Activated CD4-positive, alpha-beta memory T cell treated with anti-CD3 and anti-CD28 coated beads for 36 hours (primary cell): ENCODE data around the gene GNAT3. TPM values are rescaled to one million over a fixed set of nuclear protein-coding genes. Genes with fewer than 3 reads are reported as not detected.

Experiments used
- CTCF ChIA-PET: fragments of 350-600 bp; sonication (Branson Sonifier 250); formaldehyde crosslinking; loops from one replicate; lab custom pipeline; 2021; ENCODE audit warnings: antibody characterized with exemption, inconsistent platforms; lab: Charles Lee
- POLR2A ChIA-PET: fragments of 350-600 bp; sonication (Branson Sonifier 250); formaldehyde crosslinking; loops from one replicate; lab custom pipeline; 2021; ENCODE audit warnings: antibody characterized with exemption; lab: Charles Lee
- DNase-seq: peaks from one replicate; pipeline ENCODE4 v3.0.0-alpha.2; 2020
- H3K27ac Mint-ChIP-seq: one replicate; pipeline ENCODE4 v1.8.0; 2021; ENCODE audit warnings: mixed read lengths
- H3K27me3 Mint-ChIP-seq: one replicate; pipeline ENCODE4 v1.8.0; 2021; ENCODE audit warnings: mixed read lengths
- H3K36me3 Mint-ChIP-seq: one replicate; pipeline ENCODE4 v1.8.0; 2021; ENCODE audit warnings: mixed read lengths
- H3K4me1 Mint-ChIP-seq: one replicate; pipeline ENCODE4 v1.8.0; 2021; ENCODE audit warnings: low read depth, mixed read lengths
- H3K4me3 Mint-ChIP-seq: one replicate; pipeline ENCODE4 v1.8.0; 2021; ENCODE audit warnings: mild to moderate bottlenecking, mixed read lengths
- H3K9me3 Mint-ChIP-seq: one replicate; pipeline ENCODE4 v1.8.0; 2021; ENCODE audit warnings: mixed read lengths
- intact Hi-C: fragments of 100-400 bp; cut with micrococcal nuclease; formaldehyde crosslinking; loops from one replicate; pipeline ENCODE4 v1.15.1; 2023
- total RNA-seq, 2 experiments: library from RNA; stranded (reverse); gene quantifications; one replicate each; pipeline ENCODE4 v1.2.3, GENCODE V29; 2021

Gene GNAT3
- not detected for total RNA-seq

GRCh38 chr7:80511964-80512363 lies at the start of gene GNAT3:
TSS of gene GNAT3 (minus strand) at chr7:80512064. CDS start at chr7:80511926, 138 bp downstream.
- Mint-ChIP-seq H3K27me3 (no peaks in the 10 kb centered on the region), H3K4me3 (no peak within 1 kb of the TSS), H3K4me1 (no peaks in the 10 kb centered on the region), H3K27ac (no peak within 1 kb of the TSS), H3K36me3 (no peaks in the 10 kb centered on the region), H3K9me3 (peaks cover 2% of the 10 kb centered on the region)
- DNase-seq: no peak
- ChIA-PET POLR2A (no interaction called here), CTCF (interaction anchor here (1.0 kb wide), 1 partner anchor 10 kb away, joined by 3 read pairs; no protein-coding TSS in a partner anchor)
- intact Hi-C loops: no loop called here

- H3K4me1 Mint-ChIP-seq: no peaks in the 10 kb centered on the region
- CTCF ChIA-PET: no interaction called here
- POLR2A ChIA-PET: no interaction called here
- no peak overlapping the region for H3K27ac Mint-ChIP-seq
- intact Hi-C loops: no loop called here
- peaks cover 47% of the 10 kb centered on the region for H3K9me3 Mint-ChIP-seq
- no peak for DNase-seq
- H3K36me3 Mint-ChIP-seq: no peaks in the 10 kb centered on the region
- no peak overlapping the region for H3K4me3 Mint-ChIP-seq
- H3K27me3 Mint-ChIP-seq: no peaks in the 10 kb centered on the region
Observed at GRCh38 chr7:80558116-80558515, 46.3 kb upstream of the GNAT3 start.

- Mint-ChIP-seq H3K36me3 (no peaks in the 10 kb centered on the region), H3K4me1 (no peaks in the 10 kb centered on the region), H3K9me3 (peaks cover 18% of the 10 kb centered on the region), H3K4me3 (no peak overlapping the region), H3K27ac (no peak overlapping the region), H3K27me3 (no peaks in the 10 kb centered on the region)
- ChIA-PET CTCF (no interaction called here), POLR2A (no interaction called here)
- intact Hi-C loops: no loop called here
- DNase-seq: no peak
Observed at GRCh38 chr7:80552031-80552694, 40.3 kb upstream of the GNAT3 start.

- Mint-ChIP-seq H3K36me3 (no peaks in the 10 kb centered on the region), H3K4me1 (no peaks in the 10 kb centered on the region), H3K27ac (no peak overlapping the region), H3K4me3 (no peak overlapping the region), H3K9me3 (peaks cover 14% of the 10 kb centered on the region), H3K27me3 (no peaks in the 10 kb centered on the region)
- POLR2A ChIA-PET: no interaction called here
- intact Hi-C loops: no loop called here
- CTCF ChIA-PET: no interaction called here
- DNase-seq: no peak
Observed at GRCh38 chr7:80550005-80550404, 38.1 kb upstream of the GNAT3 start.

GRCh38 chr7:80548840-80549530 lies 37.1 kb upstream of the GNAT3 start:
- peaks cover 10% of the 10 kb centered on the region for H3K9me3 Mint-ChIP-seq
- POLR2A ChIA-PET: no interaction called here
- DNase-seq: no peak
- H3K27ac Mint-ChIP-seq: no peak overlapping the region
- CTCF ChIA-PET: no interaction called here
- no peaks in the 10 kb centered on the region for H3K36me3 Mint-ChIP-seq
- no peak overlapping the region for H3K4me3 Mint-ChIP-seq
- H3K4me1 Mint-ChIP-seq: no peaks in the 10 kb centered on the region
- H3K27me3 Mint-ChIP-seq: no peaks in the 10 kb centered on the region
- intact Hi-C loops: no loop called here

- ChIA-PET CTCF (no interaction called here), POLR2A (no interaction called here)
- no peak for DNase-seq
- peaks cover 7% of the 10 kb centered on the region for H3K9me3 Mint-ChIP-seq
- no peak overlapping the region for H3K4me3 Mint-ChIP-seq
- H3K27me3 Mint-ChIP-seq: no peaks in the 10 kb centered on the region
- intact Hi-C loops: no loop called here
- H3K36me3 Mint-ChIP-seq: no peaks in the 10 kb centered on the region
- no peak overlapping the region for H3K27ac Mint-ChIP-seq
- no peaks in the 10 kb centered on the region for H3K4me1 Mint-ChIP-seq
Observed at GRCh38 chr7:80542398-80542797, 30.5 kb upstream of the GNAT3 start.

- POLR2A ChIA-PET: no interaction called here
- H3K4me1 Mint-ChIP-seq: no peaks in the 10 kb centered on the region
- no peak overlapping the region for H3K4me3 Mint-ChIP-seq
Observed at GRCh38 chr7:80540836-80541235, 29.0 kb upstream of the GNAT3 start.

GRCh38 chr7:80537091-80537490 lies 25.2 kb upstream of the GNAT3 start:
- no peak overlapping the region for H3K4me3 Mint-ChIP-seq
- no peaks in the 10 kb centered on the region for H3K27me3 Mint-ChIP-seq
- CTCF ChIA-PET: no interaction called here

More at GRCh38 chr7:80540836-80541235, 29.0 kb upstream of the GNAT3 start:
- no peaks in the 10 kb centered on the region for H3K27me3 Mint-ChIP-seq
- CTCF ChIA-PET: no interaction called here
- no peaks in the 10 kb centered on the region for H3K36me3 Mint-ChIP-seq
- no peak for DNase-seq
- H3K9me3 Mint-ChIP-seq: peaks cover 5% of the 10 kb centered on the region
- H3K27ac Mint-ChIP-seq: no peak overlapping the region
- intact Hi-C loops: no loop called here

GRCh38 chr7:80536426-80536825 lies 24.6 kb upstream of the GNAT3 start:
- Mint-ChIP-seq H3K4me1 (no peaks in the 10 kb centered on the region), H3K36me3 (no peaks in the 10 kb centered on the region), H3K9me3 (peaks cover 4% of the 10 kb centered on the region), H3K27ac (no peak overlapping the region), H3K4me3 (no peak overlapping the region), H3K27me3 (no peaks in the 10 kb centered on the region)
- ChIA-PET CTCF (no interaction called here), POLR2A (no interaction called here)
- DNase-seq: no peak
- intact Hi-C loops: no loop called here

More at GRCh38 chr7:80537091-80537490, 25.2 kb upstream of the GNAT3 start:
- DNase-seq: no peak
- POLR2A ChIA-PET: no interaction called here
- Mint-ChIP-seq H3K27ac (no peak overlapping the region), H3K9me3 (peaks cover 4% of the 10 kb centered on the region), H3K36me3 (no peaks in the 10 kb centered on the region), H3K4me1 (no peaks in the 10 kb centered on the region)
- intact Hi-C loops: no loop called here

- intact Hi-C loops: no loop called here
- CTCF ChIA-PET: no interaction called here
- H3K27ac Mint-ChIP-seq: no peak overlapping the region
- H3K9me3 Mint-ChIP-seq: peaks cover 12% of the 10 kb centered on the region
- POLR2A ChIA-PET: no interaction called here
- no peak overlapping the region for H3K4me3 Mint-ChIP-seq
- H3K4me1 Mint-ChIP-seq: no peaks in the 10 kb centered on the region
- H3K36me3 Mint-ChIP-seq: no peaks in the 10 kb centered on the region
- H3K27me3 Mint-ChIP-seq: no peaks in the 10 kb centered on the region
- no peak for DNase-seq
Observed at GRCh38 chr7:80533287-80533686, 21.4 kb upstream of the GNAT3 start.

GRCh38 chr7:80532153-80532552 lies 20.3 kb upstream of the GNAT3 start:
- no peaks in the 10 kb centered on the region for H3K27me3 Mint-ChIP-seq
- CTCF ChIA-PET: no interaction called here
- H3K36me3 Mint-ChIP-seq: no peaks in the 10 kb centered on the region
- no peak overlapping the region for H3K27ac Mint-ChIP-seq
- no peak for DNase-seq
- H3K4me3 Mint-ChIP-seq: no peak overlapping the region
- H3K9me3 Mint-ChIP-seq: peaks cover 12% of the 10 kb centered on the region
- intact Hi-C loops: no loop called here
- H3K4me1 Mint-ChIP-seq: no peaks in the 10 kb centered on the region
- POLR2A ChIA-PET: no interaction called here

GRCh38 chr7:80530136-80530535 lies 18.3 kb upstream of the GNAT3 start:
- no peaks in the 10 kb centered on the region for H3K36me3 Mint-ChIP-seq
- H3K27ac Mint-ChIP-seq: no peak overlapping the region
- H3K4me3 Mint-ChIP-seq: no peak overlapping the region
- peaks cover 12% of the 10 kb centered on the region for H3K9me3 Mint-ChIP-seq
- POLR2A ChIA-PET: no interaction called here
- CTCF ChIA-PET: no interaction called here
- no peaks in the 10 kb centered on the region for H3K4me1 Mint-ChIP-seq
- intact Hi-C loops: no loop called here
- DNase-seq: no peak
- no peaks in the 10 kb centered on the region for H3K27me3 Mint-ChIP-seq

- H3K27ac Mint-ChIP-seq: no peak overlapping the region
- CTCF ChIA-PET: no interaction called here
- H3K4me3 Mint-ChIP-seq: no peak overlapping the region
- H3K9me3 Mint-ChIP-seq: peaks cover 12% of the 10 kb centered on the region
- no peak for DNase-seq
- POLR2A ChIA-PET: no interaction called here
- H3K4me1 Mint-ChIP-seq: no peaks in the 10 kb centered on the region
- intact Hi-C loops: no loop called here
- no peaks in the 10 kb centered on the region for H3K36me3 Mint-ChIP-seq
- H3K27me3 Mint-ChIP-seq: no peaks in the 10 kb centered on the region
Observed at GRCh38 chr7:80529362-80529761, 17.5 kb upstream of the GNAT3 start.
